HG03196 (cell line): ENCODE data around the gene SEM1.
"Not testable (repeated sequence)": the region's sequence is repeated elsewhere in the genome, so short reads cannot be mapped to it uniquely, and the experiment has no call there.

Experiments used
- ATAC-seq: cut with Tn5 transposase; IDR thresholded peaks from one replicate; pipeline ENCODE4 v1.9.1; 2021; ENCODE audit not compliant: unreplicated experiment

SEM1 gene

DNA sequence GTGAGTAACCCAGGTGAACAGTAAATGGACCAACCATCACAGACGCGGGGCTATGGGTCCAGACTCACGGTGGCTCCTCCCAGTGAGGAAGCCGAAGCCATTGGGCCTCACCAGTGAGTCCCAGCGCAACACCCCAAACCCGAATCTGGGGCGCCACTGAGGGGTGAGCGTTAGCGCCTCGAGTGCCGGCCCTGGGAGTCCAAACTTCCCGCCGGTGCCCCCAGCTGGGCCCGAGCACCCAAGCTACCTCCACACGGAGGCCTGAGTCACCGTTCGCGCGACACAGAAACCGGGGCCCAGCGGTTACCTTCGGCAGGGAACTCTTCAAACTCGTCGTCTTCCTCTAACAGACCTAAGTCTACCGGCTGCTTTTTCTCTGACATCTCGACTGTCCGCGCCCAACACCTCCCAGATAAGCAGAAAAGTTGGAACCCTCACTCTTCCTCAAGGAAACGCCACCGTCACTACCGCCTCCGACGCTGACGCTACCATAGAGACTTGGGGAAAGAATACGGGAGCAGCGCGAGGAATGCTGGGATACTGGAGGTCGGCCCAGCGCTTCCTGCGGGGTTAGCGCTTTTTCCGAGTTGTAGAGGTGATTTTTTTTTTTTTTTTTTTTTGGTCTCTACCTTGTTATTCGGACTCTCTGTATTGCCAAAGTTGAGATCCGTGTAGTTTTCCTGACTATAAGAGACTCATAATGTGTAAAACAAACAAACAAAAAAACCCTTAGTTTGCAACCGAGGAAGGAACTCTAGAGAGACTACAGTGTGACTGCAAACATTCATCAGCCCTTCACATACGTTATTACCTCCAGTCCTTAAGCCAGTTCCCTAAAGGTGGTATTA lies at the start of gene SEM1:
TSS of gene SEM1 (minus strand) at position 466 of the 848 bp plus-strand sequence. CDS start at position 383, 83 bp downstream.
- peak; percentile 95 for ATAC-seq

DNA sequence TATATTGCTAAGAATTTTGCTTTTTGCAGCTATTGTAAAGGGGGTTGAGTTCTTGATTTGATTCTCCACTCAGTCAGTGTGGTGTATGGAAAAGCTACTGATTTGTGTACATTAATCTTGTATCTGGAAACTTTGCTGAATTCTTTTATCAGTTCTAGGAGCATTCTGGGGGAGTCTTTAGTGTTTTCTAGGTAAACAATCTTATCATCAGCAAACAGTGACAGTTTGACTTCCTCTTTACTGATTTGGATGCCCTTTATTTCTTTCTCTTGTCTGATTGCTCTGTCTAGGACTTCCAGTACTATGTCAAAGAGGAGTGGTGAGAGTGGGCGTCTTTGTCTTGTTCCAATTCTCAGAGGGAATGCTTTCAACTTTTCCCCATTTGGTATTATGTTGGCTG lies 48.2 kb upstream of the SEM1 start:
- ATAC-seq = not testable (repeated sequence)

- no peak for ATAC-seq
Observed at GRCh38 chr7:96747418-96747940, 37.8 kb upstream of the SEM1 start.

DNA sequence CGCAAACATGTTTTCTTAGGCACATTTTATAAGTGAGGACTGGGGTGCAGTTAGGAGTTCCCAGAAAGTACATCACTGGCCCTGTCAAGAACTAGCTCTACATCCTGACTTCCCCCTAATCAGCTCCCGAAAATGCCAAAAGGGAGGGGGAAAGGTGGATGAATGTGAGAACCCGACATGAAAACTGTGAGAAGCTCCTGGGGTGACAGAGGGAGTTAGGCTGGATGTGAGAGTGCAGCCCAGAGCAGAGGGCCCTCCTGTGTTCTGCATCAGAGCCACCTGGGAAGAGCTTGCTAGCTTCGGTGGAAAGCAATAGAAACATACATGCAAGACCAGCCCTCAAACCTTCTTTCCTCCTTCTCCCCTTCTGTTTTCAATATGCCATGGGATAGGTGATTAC lies 30.5 kb upstream of the SEM1 start:
- ATAC-seq = no peak

GRCh38 chr7:96739609-96740008 lies 30.0 kb upstream of the SEM1 start:
- no peak for ATAC-seq

DNA sequence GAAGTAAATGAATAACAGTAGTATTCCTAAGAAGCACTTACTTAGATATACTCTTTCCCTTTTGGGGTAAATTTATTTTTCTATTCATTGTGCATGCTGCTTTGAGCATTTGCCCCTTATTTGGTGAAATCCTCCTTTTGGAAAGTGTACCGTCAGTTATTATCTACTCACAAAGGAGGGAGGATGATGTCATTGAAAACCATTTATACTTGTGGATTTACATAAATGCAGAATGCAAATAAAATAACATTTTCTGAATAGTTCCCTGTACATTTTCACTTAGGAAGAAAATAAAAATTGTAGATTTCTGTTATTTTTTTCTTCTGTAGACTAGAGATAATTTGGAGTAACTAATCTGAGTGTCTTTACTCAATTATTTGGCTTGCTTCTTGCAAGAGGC lies 29.5 kb upstream of the SEM1 start:
- no peak for ATAC-seq

DNA sequence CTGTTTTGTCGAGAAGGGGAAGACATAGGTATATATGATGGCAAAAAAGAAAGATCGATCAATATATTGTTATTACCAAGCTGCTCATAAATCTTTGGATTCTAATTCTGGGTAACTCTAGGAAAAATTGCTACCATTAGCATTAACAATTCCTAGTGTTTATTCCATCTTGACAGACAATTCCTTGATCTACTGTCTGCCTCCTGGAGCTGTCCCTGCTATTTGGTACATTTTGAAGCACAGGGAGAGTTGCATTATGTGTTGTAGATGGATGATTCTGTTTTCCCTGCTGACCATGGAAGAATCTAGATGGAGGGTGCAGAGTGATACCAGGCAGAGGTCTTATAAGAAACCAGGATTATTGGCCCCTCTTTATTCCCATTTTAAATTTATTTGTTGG lies 29.1 kb upstream of the SEM1 start:
- ATAC-seq = no peak

- ATAC-seq = no peak
Observed at GRCh38 chr7:96737545-96738050, 28.0 kb upstream of the SEM1 start.

DNA sequence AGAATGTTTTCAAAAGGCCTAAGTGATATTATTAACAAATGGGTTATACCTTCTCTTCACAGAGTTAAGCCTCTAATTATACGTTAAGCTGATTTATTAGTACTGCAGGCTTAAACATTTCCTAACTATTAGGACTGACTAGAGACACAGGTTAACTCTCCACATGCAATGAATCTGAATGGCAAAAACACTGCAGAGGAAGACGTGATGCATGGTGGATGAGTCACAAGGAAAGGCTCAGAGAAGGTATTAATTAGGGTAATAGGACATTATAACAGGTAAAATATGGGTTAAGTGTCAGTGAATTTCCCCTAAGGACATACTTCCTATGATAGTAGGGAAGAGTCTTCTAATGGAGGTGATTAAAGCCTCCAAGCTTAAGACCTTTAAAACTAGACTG lies 24.7 kb upstream of the SEM1 start:
- ATAC-seq = no peak

DNA sequence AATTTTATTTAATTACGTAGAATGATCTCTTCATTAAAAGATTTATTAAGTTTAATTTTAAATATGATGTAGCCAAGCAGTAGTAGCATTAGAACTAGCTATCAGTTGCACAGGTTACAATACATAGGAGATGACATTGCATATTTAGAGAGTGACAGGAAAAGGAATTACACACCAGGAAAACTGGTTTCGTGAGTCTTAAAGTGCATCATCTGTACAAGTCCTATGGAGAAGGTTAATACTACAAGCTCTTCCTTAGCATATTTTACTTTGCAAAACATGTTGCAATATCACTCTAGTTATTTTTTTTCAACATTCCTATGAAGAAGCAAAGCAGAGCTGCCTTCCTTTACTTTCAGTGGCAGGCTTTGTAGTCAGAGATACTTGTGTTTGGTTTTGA lies 20.2 kb upstream of the SEM1 start:
- no peak for ATAC-seq

DNA sequence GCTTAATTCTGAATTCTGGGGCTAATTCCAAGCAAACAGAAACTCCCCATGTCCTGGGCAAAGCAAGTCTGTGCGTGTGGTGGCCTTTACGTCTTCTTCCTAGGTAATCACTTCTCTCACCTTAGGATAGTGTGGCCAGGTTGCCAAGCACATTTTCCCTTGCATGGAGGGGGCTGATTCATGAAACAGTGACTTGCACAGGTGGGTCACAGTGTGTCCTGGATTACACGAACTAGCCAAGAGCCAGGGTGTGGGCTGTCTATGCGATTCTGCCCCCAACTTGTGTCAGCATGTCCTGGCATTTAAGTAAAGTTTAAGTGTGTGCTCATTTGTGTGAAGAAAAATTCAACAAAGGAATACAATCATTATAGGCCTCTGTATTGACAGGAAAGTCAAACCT lies 18.5 kb upstream of the SEM1 start:
- ATAC-seq = no peak

GRCh38 chr7:96727534-96728088 lies 18.0 kb upstream of the SEM1 start:
- ATAC-seq = no peak

- no peak for ATAC-seq
Observed at GRCh38 chr7:96723622-96724021, 14.0 kb upstream of the SEM1 start.

DNA sequence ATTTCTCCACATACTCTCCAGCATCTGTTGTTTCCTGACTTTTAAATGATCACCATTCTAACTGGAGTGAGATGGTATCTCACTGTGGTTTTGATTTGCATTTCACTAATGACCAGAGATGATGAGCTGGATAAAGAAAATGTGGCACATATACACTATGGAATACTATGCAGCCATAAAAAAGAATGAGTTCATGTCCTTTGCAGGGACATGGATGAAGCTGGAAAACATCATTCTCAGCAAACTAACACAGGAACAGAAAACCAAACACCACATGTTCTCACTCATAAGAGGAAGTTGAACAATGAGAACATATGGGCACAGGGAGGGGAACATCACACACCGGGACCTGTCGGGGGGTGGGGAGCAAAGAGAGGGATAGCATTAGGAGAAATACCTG lies 13.3 kb upstream of the SEM1 start:
- not testable (repeated sequence) for ATAC-seq

DNA sequence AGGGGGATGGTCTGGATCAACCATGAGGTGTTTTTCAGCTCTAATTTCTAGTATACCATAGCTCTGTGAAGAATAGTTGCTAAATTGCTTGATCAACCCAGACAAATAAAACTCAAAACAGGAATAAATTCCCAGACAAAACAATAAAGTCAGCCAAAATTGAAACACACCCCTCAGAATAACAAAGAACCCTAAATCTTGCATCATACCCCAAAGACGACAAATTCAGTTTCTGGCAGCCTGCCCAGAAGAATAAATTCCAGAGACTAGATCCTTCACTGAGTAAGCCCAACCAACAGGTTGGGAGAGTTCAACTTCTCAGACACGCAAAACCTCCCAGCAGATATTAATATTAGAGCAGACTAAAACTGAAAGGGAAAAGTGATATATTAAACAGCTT lies 11.2 kb upstream of the SEM1 start:
- ATAC-seq = no peak

DNA sequence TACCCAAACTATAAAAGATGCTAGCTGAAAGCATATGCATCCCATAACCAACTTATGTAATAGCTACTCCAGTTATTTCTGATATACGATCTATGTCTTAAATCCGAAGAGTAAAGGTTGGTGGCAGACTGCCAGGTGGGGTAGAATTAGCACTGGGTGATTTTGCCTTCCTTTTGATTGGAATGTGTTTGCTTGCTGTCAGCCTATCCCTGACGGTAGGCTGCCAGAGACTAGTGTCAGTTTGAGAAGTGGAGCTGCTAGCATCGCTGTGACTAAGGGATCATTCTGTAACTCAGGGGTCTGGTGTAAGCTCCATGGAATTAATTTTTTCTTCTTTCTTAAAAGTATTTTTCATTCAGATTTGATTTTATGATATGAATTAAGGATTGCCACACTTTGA lies 9.5 kb upstream of the SEM1 start:
- no peak for ATAC-seq

DNA sequence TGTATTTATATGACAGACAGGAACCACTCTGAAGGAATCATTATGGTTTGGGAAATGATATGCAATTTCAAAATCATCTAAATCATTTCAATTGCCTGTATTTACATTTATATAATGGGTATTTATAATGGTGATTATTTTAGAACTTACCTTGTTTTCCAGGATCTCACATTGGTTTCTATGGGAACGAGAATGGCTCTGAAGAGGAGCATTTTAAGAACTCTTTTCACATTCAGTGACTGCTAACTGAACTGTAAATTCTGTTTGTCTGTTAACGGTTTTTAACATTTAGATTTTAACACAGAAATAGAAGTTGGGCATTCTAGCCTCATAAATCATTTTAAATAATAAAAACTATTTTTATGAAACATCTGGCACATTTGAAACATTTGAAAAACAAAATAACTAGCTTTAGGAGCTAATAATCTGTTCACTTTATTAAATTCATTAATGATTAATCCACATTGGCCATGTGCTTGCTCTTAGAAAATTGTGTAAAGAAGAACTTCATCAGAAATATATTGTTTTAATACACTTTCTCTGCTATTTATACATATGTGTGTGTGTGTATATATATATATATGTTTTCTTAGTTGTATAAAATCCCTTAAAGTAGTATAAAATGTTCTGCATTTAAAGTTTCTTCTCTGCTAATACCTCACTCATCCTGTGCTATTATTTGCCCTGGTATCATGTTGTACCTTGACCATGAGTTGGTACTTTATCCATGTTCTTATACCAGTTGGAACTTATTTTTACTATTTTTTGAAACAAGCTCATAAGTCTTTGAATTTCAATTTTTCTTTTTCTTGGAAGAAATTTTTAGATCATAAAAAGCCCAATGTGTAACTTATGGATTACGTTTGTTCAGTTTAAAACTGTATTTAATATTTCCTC lies 8.7 kb upstream of the SEM1 start:
- no peak for ATAC-seq

DNA sequence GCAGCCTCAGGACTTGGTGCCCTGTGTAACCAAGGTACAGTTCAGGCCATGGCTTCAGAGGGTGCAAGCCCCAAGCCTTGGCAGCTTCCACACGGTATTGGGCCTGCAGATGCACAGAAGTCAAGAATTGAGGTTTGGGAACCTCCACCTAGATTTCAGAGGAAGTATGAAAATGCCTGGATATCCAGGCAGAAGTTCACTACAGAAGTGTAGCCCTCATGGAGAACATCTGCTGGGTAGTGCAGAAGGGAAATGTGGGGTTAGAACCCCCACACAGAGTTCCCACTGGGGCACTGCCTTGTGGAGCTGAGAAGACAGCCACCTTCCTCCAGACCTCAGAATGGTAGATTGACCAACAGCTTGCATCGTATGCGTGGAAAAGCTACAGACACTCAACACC lies 3.4 kb upstream of the SEM1 start:
- no peak for ATAC-seq

GRCh38 chr7:96710544-96710943 lies 898 bp upstream of the SEM1 start:
- no peak for ATAC-seq

DNA sequence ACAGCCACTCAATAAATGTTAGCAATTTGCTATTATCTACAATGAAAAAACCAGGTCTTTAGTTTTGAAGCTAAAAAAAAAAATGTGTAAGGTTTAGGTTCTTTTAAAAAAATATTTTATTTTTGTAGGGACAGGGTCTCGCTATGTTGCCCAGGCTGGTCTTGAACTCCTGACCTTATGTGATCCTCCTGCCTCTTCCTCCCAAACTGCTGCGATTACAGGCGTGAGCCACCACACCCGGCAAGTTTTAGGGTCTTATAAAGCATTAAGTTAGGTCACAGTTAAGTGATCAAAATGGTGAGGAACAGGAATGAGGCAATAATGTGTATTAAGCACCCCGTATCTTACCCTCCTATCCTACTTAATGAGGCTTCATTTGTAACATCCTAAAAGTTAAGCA lies 774 bp downstream of the SEM1 start:
- ATAC-seq = peak; percentile 5
